Endothelial cell of umbilical vein (primary cell): ENCODE results near the gene RAP2A. TPM values are rescaled to one million over a fixed set of nuclear protein-coding genes. Genes with fewer than 3 reads are reported as not detected.

Experiments used
- BruUV-seq: library from RNA; stranded (reverse); fragments of 400-500 nt; replicated peaks from 2 replicates; lab custom pipeline; 2021; lab: Mats Ljungman, UMichigan
- CTCF ChIA-PET: fragments of 300-600, 350-600 bp; sonication (Branson Sonifier 250); formaldehyde crosslinking; loops from one replicate; lab custom pipeline; 2021; ENCODE audit warnings: antibody characterized with exemption, inconsistent platforms; lab: Charles Lee
- POLR2A ChIA-PET: fragments of 300-600, 350-600 bp; sonication (Branson Sonifier 250); formaldehyde crosslinking; loops from one replicate; lab custom pipeline; 2021; ENCODE audit warnings: antibody characterized with exemption, inconsistent platforms; lab: Charles Lee
- DNase-seq: peaks from one replicate; pipeline ENCODE4 v3.0.0-alpha.2; 2011; ENCODE audit warnings: low read depth, low spot score
- FAIRE-seq: peaks from 2 replicates; lab custom pipeline; 2011; peaks lifted over from hg19 to GRCh38; lab: Jason Lieb, UNC
- H2AFZ ChIP-seq: 2 replicates; pipeline ENCODE4 v1.6.0; 2012; ENCODE audit warnings: low read depth, low read length, control low read depth, inconsistent platforms
- H3K27ac ChIP-seq: 2 replicates; pipeline ENCODE4 v1.5.1; 2011; ENCODE audit warnings: low read depth, mild to moderate bottlenecking, control low read depth, low read length, moderate library complexity; ENCODE audit not compliant: insufficient read depth
- H3K27me3 ChIP-seq, 2 experiments: 2 replicates each; pipeline versions ENCODE4 v1.6.0 to v1.6.1; 2011; ENCODE audit warnings: low read length in 2 of 2, mixed read lengths in 1 of 2; ENCODE audit not compliant: control insufficient read depth in 2 of 2, insufficient read depth in 2 of 2
- H3K36me3 ChIP-seq, 2 experiments: 2 replicates in 1 of 2; 3 replicates in 1 of 2; pipeline ENCODE4 v1.5.1; 2011; ENCODE audit warnings: low read length in 2 of 2, mild to moderate bottlenecking in 1 of 2, moderate library complexity in 1 of 2; ENCODE audit not compliant: control insufficient read depth in 2 of 2, insufficient read depth in 2 of 2; ENCODE audit errors: extremely low read depth in 1 of 2
- H3K4me1 ChIP-seq: 3 replicates; pipeline ENCODE4 v1.5.1; 2011; ENCODE audit warnings: mild to moderate bottlenecking, low read length; ENCODE audit not compliant: control insufficient read depth, insufficient read depth; ENCODE audit errors: extremely low read depth
- H3K4me2 ChIP-seq: 2 replicates; pipeline ENCODE4 v1.6.1; 2011; ENCODE audit warnings: low read length, control low read depth, mixed read lengths; ENCODE audit not compliant: insufficient read depth
- H3K4me3 ChIP-seq, 3 experiments: fragments of 200-600 bp in 1 of 3; sonication (generic), shearing (Covaris generic) in 1 of 3; replicated peaks in 1 of 3; 2 replicates each; pipeline ENCODE4 v1.5.1; 2011 to 2016; ENCODE audit warnings: control low read depth in 3 of 3, low read length in 3 of 3, mild to moderate bottlenecking in 2 of 3, inconsistent platforms in 1 of 3, low read depth in 1 of 3, moderate library complexity in 1 of 3; ENCODE audit not compliant: insufficient read depth in 1 of 3
- H3K79me2 ChIP-seq: 2 replicates; pipeline ENCODE4 v1.6.0; 2012; ENCODE audit warnings: low read length, inconsistent platforms; ENCODE audit not compliant: control insufficient read depth, insufficient read depth
- H3K9ac ChIP-seq: replicated peaks from 2 replicates; pipeline ENCODE3; 2011; ENCODE audit warnings: low read length, control low read depth; ENCODE audit not compliant: insufficient read depth; ENCODE audit errors: extremely low read depth
- H3K9me1 ChIP-seq: replicated peaks from 3 replicates; pipeline ENCODE4 v1.6.0; 2011; ENCODE audit warnings: mild to moderate bottlenecking, low read length; ENCODE audit not compliant: control insufficient read depth, insufficient read depth; ENCODE audit errors: extremely low read depth
- H3K9me3 ChIP-seq: replicated peaks from 2 replicates; pipeline ENCODE4 v1.5.1; 2012; ENCODE audit warnings: low read length, inconsistent platforms; ENCODE audit not compliant: control insufficient read depth, insufficient read depth
- H4K20me1 ChIP-seq: replicated peaks from 2 replicates; pipeline ENCODE3; 2011; ENCODE audit warnings: mild to moderate bottlenecking, low read length; ENCODE audit not compliant: control insufficient read depth, insufficient read depth; ENCODE audit errors: extremely low read depth
- CTCF ChIP-seq, 2 donors: IDR thresholded peaks; 1 replicate in 1 of 2; 2 replicates in 1 of 2; pipeline ENCODE4 v1.5.1; 2011; ENCODE audit warnings: low read length in 2 of 2, mild to moderate bottlenecking in 2 of 2, moderate library complexity in 2 of 2, control low read depth in 1 of 2, inconsistent platforms in 1 of 2, low read depth in 1 of 2; ENCODE audit not compliant: insufficient read depth in 1 of 2; ENCODE audit errors: extremely low read depth in 1 of 2
- EZH2 ChIP-seq: IDR thresholded peaks from 2 replicates; pipeline ENCODE4 v1.6.1; 2012; ENCODE audit warnings: borderline replicate concordance, low read depth, mild to moderate bottlenecking, moderate library complexity, low read length, inconsistent platforms; ENCODE audit not compliant: severe bottlenecking
- FOS ChIP-seq: IDR thresholded peaks from 2 replicates; pipeline ENCODE4 v1.6.1; 2011; ENCODE audit warnings: mild to moderate bottlenecking, low read length, moderate library complexity, borderline replicate concordance; ENCODE audit not compliant: insufficient read depth
- GATA2 ChIP-seq: IDR thresholded peaks from 2 replicates; pipeline ENCODE4 v1.7.0; 2011; ENCODE audit warnings: low read depth, mild to moderate bottlenecking, moderate library complexity, mixed read lengths, low read length; ENCODE audit not compliant: insufficient read length, insufficient read depth
- JUN ChIP-seq: IDR thresholded peaks from 2 replicates; pipeline ENCODE4 v1.6.1; 2011; ENCODE audit warnings: borderline replicate concordance, low read depth; ENCODE audit not compliant: insufficient read length, insufficient read depth
- MAX ChIP-seq: IDR thresholded peaks from 2 replicates; pipeline ENCODE4 v1.6.1; 2011; ENCODE audit not compliant: insufficient read depth, insufficient read length
- MYC ChIP-seq: IDR thresholded peaks from one replicate; pipeline ENCODE4 v1.6.1; 2011; ENCODE audit warnings: mild to moderate bottlenecking, low read depth, low read length
- POLR2A ChIP-seq: IDR thresholded peaks from 2 replicates; pipeline ENCODE4 v1.6.1; 2012; ENCODE audit warnings: low read depth, mild to moderate bottlenecking, control low read depth, low read length
- POLR2AphosphoS5 ChIP-seq: IDR thresholded peaks from 2 replicates; pipeline ENCODE4 v1.6.1; 2012; ENCODE audit warnings: low read depth, mild to moderate bottlenecking, control low read depth, low read length, moderate library complexity; ENCODE audit not compliant: insufficient read depth
- dilution Hi-C: fragments of 300-500 bp; cut with MboI; formaldehyde crosslinking; loops from one replicate; pipeline ENCODE4 v1.15.0; 2019; ENCODE audit warnings: low sequenced_read_pairs; ENCODE audit not compliant: extremely low pct_ligation_motif_present
- intact Hi-C: fragments of 100-400 bp; cut with micrococcal nuclease; formaldehyde crosslinking; loops from one replicate; pipeline ENCODE4 v1.10.0; 2022
- polyA plus RNA-seq, 4 experiments: library from polyadenylated mRNA; depleted of rRNA in 3 of 4; stranded (reverse) in 3 of 4; unstranded in 1 of 4; fragments of >200 nt; gene quantifications; 2 replicates each; pipeline versions ENCODE4 v1.2.1 to v1.2.3, GENCODE V29; 2011 to 2012; ENCODE audit warnings: missing spikeins in 1 of 4
- total RNA-seq: library from RNA; stranded (reverse); gene quantifications from 2 replicates; pipeline ENCODE4 v1.2.3, GENCODE V29; 2021

The RAP2A gene
- total and polyA plus RNA-seq, 2 donors (not counting 3 experiments of a cell fraction or from before 2014, with no cell fraction given), result 7.8 to 44.4 TPM

DNA sequence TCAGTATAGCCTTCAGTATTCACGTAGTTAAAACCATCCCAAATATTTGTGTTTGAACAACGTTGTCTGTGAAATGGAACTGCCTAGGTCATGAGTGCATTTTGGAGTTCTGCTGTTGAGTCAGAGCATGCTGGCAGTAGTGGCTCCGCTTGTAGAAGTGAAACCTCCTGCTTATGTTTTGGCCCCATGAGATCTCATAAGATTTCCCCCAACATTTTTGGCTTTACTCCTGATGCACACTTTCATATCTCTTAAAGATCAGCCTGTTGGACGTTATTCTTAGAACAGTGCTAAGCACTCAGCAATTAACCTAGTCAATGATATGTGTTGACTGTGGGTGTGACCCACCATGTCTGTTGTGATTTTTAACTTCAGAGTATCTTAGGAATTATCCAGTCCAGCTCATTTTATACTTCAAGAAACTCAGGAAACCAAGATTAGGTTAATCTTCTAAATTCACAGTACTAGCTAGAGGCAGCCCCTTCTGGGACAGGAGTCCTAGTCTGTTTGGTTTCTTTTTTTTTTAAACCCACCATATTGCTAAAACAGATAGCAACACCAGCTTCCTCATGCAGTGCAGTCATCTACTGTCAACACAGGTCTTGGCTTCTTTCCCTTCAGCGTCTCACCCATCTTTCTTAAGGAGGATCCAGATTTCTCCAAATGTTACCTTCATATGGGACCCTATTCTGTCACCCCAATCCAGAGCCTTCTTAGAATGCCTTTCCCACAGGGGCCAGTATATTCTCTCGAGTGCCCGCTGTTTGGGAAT, 26.2 kb downstream of the RAP2A start:
- Histone ChIP-seq H3K9me1 (no peaks in the 10 kb centered on the region), H3K4me3 (no peak overlapping the region), H3K79me2 (peaks cover 19% of the 10 kb centered on the region), H3K36me3 (no peaks in the 10 kb centered on the region), H3K4me2 (no peak overlapping the region), H4K20me1 (no peaks in the 10 kb centered on the region), H3K4me1 (no peaks in the 10 kb centered on the region), H3K9ac (no peak overlapping the region), H3K27me3 (no peaks in the 10 kb centered on the region), H3K9me3 (no peaks in the 10 kb centered on the region), H2AFZ (no peak overlapping the region), H3K27ac (no peak overlapping the region)
- dilution Hi-C loops, result no loop called here
- no peak for FAIRE-seq
- intact Hi-C loops, result no loop called here
- TF ChIP-seq CTCF (IDR thresholded peaks at IDR 0.05; ENCODE audit: extremely low read depth in 1 of 2, insufficient read depth in 1 of 2, low read depth in 1 of 2, low read length in 2 of 2) (no peak), MYC (no peak), EZH2 (no peak), GATA2 (no peak), FOS (no peak), MAX (no peak), POLR2A (no peak), POLR2AphosphoS5 (no peak), JUN (no peak)
- ChIA-PET CTCF (no interaction called here), POLR2A (no interaction called here)
- DNase-seq, result no peak
- BruUV-seq, result no TSS peak
